ENCODE measurements around the gene AFF2. TPM values are rescaled to one million over a fixed set of nuclear protein-coding genes. Genes with fewer than 3 reads are reported as not detected.

AFF2 gene
- 10 to 100 TPM in 4 of 7 donors, 1 to 10 TPM in 3; 4.9 to 26.6 (median 10.3) TPM for total RNA-seq
- under 1 TPM; 0.04 to 0.53 (median 0.10) TPM for polyA plus RNA-seq
- long read RNA-seq, donor 1: 0 reads
- long read RNA-seq, donor 2: 0 reads

DNA sequence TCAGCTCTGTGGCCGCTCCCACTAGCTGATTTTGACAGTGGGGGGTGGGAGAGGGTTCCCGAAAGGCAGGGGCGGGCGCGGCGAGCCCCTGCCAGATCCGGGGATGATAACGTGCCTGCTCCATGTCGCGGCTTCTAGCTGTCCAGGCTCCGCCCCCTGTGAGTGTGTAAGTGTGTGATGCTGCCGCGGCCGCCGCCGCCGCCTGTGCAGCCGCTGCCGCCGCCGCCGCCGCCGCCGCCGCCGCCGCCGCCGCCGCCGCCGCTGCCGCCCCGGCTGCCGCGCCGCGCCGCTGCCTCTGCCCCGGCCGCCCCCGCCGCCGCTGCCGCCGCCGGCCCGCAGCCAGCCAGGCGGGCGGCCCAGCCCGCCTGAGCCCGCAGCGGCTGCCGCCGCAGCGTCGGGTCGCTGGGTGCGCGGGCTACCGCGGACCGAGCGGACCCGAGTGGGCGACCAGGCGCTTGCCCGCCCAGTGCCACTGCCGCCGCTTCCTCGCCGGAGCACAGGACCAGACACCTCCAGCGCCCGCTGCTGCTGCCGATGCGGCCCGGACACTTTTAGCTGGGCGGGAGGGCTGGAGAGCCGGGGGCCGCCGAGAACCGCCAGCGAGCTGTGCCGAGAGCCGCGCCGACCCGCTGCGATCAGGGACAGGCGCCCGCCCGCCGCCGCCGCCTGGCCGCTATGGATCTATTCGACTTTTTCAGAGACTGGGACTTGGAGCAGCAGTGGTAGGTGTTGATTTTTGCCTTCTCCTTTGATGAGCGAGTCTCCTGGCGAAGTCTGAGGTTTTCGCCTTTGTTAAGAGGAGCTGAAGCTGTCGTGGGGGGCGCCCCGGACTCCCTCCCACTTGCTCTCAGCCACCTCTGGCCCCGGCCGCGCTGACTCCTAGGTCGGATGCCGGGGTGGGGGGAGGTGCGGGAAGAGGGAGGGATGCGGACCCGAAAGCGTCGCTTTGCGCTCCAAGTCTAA lies at the start of gene AFF2:
Gene AFF2 (plus strand): TSS at position 195 of the 963 bp plus-strand sequence. CDS start 481 bp downstream, at position 676.
- H3K27me3 ChIP-seq (replicated peaks in 1 of 7): peaks cover 0 to 49% (median 28%) of the 10 kb centered on the region in 7 donors
- peak; percentile 88 for DNase-seq
- peak within 1 kb of the TSS; percentile 25 to 70 (median 38) for H3K4me3 ChIP-seq
- H3K27ac ChIP-seq: peak within 1 kb of the TSS in 3 of 8 donors; percentile 21 to 64 (median 46)
- peaks cover 0 to 20% (median 12%) of the 10 kb centered on the region in 6 donors for H3K4me1 ChIP-seq
- 0 to 56% (median 1%) methylated on average over 17 to 107 of the region's 115 CpGs for WGBS, 5 donors
- no peaks in the 10 kb centered on the region for H3K36me3 ChIP-seq
- no peak for TF ChIP-seq POLR2A (IDR thresholded peaks at IDR 0.05)
- TF ChIP-seq POLR2AphosphoS5 (IDR thresholded peaks at IDR 0.05): no peak
- intact Hi-C loops (cut with DNase I; ENCODE audit: low total_unique reads): no loop called here
- H3K9me3 ChIP-seq: no peaks in the 10 kb centered on the region

DNA sequence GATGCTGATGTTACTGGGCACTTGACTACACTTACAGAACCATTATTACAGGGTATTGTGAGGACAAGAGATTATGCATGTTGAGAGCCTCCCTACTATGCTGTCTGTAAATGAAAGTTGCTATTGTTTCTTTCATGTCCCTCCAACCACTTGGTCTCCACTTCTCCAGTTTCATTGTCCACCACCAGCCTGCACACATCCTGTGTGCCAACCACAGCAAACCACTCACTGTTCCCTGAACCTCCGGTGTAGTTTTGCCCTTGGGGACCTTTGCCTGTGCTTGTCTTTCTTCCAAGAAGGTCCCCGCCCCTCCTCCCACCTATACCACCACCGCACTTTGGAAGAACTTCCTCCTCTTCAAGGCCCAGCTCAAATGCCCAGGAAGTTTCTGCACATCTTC lies 43.1 kb upstream of the AFF2 start:
- H3K36me3 ChIP-seq: no peaks in the 10 kb centered on the region
- H3K4me3 ChIP-seq: no peak overlapping the region
- intact Hi-C loops (cut with DNase I; ENCODE audit: low total_unique reads): no loop called here
- TF ChIP-seq POLR2A (IDR thresholded peaks at IDR 0.05) (no peak), POLR2AphosphoS5 (IDR thresholded peaks at IDR 0.05) (no peak)
- TF ChIP-seq, protein P1, sequence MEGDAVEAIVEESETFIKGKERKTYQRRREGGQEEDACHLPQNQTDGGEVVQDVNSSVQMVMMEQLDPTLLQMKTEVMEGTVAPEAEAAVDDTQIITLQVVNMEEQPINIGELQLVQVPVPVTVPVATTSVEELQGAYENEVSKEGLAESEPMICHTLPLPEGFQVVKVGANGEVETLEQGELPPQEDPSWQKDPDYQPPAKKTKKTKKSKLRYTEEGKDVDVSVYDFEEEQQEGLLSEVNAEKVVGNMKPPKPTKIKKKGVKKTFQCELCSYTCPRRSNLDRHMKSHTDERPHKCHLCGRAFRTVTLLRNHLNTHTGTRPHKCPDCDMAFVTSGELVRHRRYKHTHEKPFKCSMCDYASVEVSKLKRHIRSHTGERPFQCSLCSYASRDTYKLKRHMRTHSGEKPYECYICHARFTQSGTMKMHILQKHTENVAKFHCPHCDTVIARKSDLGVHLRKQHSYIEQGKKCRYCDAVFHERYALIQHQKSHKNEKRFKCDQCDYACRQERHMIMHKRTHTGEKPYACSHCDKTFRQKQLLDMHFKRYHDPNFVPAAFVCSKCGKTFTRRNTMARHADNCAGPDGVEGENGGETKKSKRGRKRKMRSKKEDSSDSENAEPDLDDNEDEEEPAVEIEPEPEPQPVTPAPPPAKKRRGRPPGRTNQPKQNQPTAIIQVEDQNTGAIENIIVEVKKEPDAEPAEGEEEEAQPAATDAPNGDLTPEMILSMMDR (IDR thresholded peaks at IDR 0.05 in 8 of 11, conservative IDR thresholded peaks at IDR 0.05 in 3 of 11): no peak
- no peaks in the 10 kb centered on the region for H3K9me3 ChIP-seq
- no peak overlapping the region for H3K27ac ChIP-seq
- 29 to 39% (median 32%) methylated on average over 3 of the region's 3 CpGs for WGBS, 5 donors
- DNase-seq: no peak
- peaks cover 0 to 4% (median 0%) of the 10 kb centered on the region in 7 donors for H3K27me3 ChIP-seq (replicated peaks in 1 of 7)
- H3K4me1 ChIP-seq: peaks cover 0 to 4% (median 0%) of the 10 kb centered on the region in 6 donors

DNA sequence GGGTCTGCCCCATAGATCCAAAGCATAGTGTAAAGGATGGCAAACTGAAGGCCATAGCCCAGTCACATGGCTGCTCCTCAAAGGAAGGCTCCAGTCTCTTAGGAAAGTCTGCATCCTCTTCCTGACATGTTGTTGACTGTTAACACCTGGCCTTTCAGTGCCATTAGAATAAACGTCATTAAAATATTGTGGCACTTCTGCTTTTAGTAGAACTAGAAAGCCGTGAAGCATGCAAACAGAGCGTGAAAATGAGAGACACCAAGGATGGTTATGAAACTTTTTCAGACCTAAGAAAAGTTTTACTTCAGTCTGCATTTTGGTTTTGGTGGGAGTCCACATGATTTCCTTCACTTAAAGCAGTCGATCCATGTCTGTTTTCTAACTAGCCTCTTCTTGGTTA lies 41.1 kb upstream of the AFF2 start:
- peaks cover 0 to 4% (median 0%) of the 10 kb centered on the region in 6 donors for H3K4me1 ChIP-seq
- no peak overlapping the region for H3K4me3 ChIP-seq
- no peak for DNase-seq
- WGBS, 5 donors: 23 to 39% (median 31%) methylated on average over 4 of the region's 4 CpGs
- H3K27me3 ChIP-seq (replicated peaks in 1 of 7): peaks cover 0 to 4% (median 0%) of the 10 kb centered on the region in 7 donors
- no peaks in the 10 kb centered on the region for H3K36me3 ChIP-seq
- H3K9me3 ChIP-seq: no peaks in the 10 kb centered on the region
- TF ChIP-seq POLR2AphosphoS5 (IDR thresholded peaks at IDR 0.05) (no peak), POLR2A (IDR thresholded peaks at IDR 0.05) (no peak)
- TF ChIP-seq, protein P1 (IDR thresholded peaks at IDR 0.05 in 8 of 11, conservative IDR thresholded peaks at IDR 0.05 in 3 of 11): no peak
- intact Hi-C loops (cut with DNase I; ENCODE audit: low total_unique reads): no loop called here
- H3K27ac ChIP-seq: no peak overlapping the region

DNA sequence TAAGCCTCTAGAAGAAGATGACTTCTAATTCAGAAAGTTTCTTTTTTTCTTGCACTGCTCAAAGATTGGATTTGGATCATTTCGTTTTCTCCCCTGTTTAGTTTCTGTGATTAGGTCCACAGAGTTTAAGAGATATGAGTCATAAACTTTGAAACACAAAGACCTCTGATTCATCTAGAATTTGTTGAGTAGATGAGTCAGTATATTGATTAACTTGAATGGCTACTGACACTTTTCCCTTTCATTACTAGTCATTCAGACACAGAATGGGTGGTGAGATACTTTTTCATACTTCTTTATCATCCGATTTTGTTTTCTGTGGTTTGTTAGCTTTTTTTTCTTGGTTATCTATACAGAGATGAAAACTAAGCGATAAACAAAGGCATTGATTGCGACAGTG lies 34.1 kb upstream of the AFF2 start:
- Histone ChIP-seq H3K4me3 (no peak overlapping the region), H3K36me3 (no peaks in the 10 kb centered on the region), H3K4me1 (no peaks in the 10 kb centered on the region), H3K9me3 (no peaks in the 10 kb centered on the region), H3K27me3 (replicated peaks in 1 of 7) (peaks cover 0 to 7% (median 0%) of the 10 kb centered on the region in 7 donors), H3K27ac (no peak overlapping the region)
- no peak for TF ChIP-seq POLR2AphosphoS5 (IDR thresholded peaks at IDR 0.05)
- WGBS, 5 donors: 51 to 76% (median 71%) methylated on average over 4 of the region's 4 CpGs
- no peak for DNase-seq
- intact Hi-C loops (cut with DNase I; ENCODE audit: low total_unique reads): no loop called here

DNA sequence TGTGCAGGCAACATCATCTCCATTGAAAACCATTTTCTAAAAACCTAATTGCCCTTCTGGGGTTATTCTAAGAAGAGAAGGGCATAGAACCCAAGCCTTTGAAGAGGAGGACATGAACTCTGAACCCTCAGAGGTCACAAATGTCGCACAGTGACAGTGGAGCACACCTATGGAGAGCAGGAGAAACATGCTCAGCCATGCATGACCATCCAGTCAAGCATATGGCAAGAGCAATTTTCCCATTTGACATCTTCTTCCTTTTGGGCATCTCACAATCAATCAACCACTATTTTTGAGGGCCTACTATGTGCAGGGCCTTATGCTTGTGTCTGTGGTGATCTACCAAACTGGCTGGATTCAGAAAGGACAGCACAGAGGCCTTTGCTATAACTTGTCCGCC lies 30.1 kb upstream of the AFF2 start:
- WGBS, 5 donors: 66 to 95% (median 90%) methylated on average over 2 of the region's 2 CpGs
- peaks cover 0 to 7% (median 0%) of the 10 kb centered on the region in 7 donors for H3K27me3 ChIP-seq (replicated peaks in 1 of 7)
- no peak overlapping the region for H3K4me3 ChIP-seq
- no peaks in the 10 kb centered on the region for H3K36me3 ChIP-seq
- H3K9me3 ChIP-seq: no peaks in the 10 kb centered on the region
- no peaks in the 10 kb centered on the region for H3K4me1 ChIP-seq
- TF ChIP-seq POLR2AphosphoS5 (IDR thresholded peaks at IDR 0.05): no peak
- TF ChIP-seq, protein P1 (IDR thresholded peaks at IDR 0.05 in 8 of 11, conservative IDR thresholded peaks at IDR 0.05 in 3 of 11): no peak
- TF ChIP-seq POLR2A (IDR thresholded peaks at IDR 0.05): no peak
- no peak overlapping the region for H3K27ac ChIP-seq
- DNase-seq: no peak
- intact Hi-C loops (cut with DNase I; ENCODE audit: low total_unique reads): no loop called here
